GM18499 (cell line): Measurements from ENCODE around the gene WDR43.

ENCODE experiments used
- ATAC-seq: cut with Tn5 transposase; IDR thresholded peaks from one replicate; pipeline ENCODE4 v1.9.1; 2021; ENCODE audit warnings: moderate number of reproducible peaks; ENCODE audit not compliant: insufficient read depth, unreplicated experiment

The WDR43 gene

GRCh38 chr2:28894470-28895188, at the start of gene WDR43:
Gene WDR43 (plus strand): TSS chr2:28894667. CDS start chr2:28894699, 32 bp downstream.
- peak; percentile 73 for ATAC-seq

- ATAC-seq: no peak
Observed at GRCh38 chr2:28855193-28855592, 39.3 kb upstream of the WDR43 start.

- no peak for ATAC-seq
Observed at GRCh38 chr2:28855977-28856376, 38.5 kb upstream of the WDR43 start.

GRCh38 chr2:28868611-28869010, 25.9 kb upstream of the WDR43 start:
- ATAC-seq: no peak

GRCh38 chr2:28869494-28870145, 24.8 kb upstream of the WDR43 start:
- no peak for ATAC-seq

GRCh38 chr2:28870146-28870891, 24.1 kb upstream of the WDR43 start, which contains the start of gene TRMT61B:
Gene TRMT61B (minus strand): TSS chr2:28870309. CDS start chr2:28870277, 32 bp downstream.
- peak; percentile 60 for ATAC-seq

- ATAC-seq: no peak
Observed at GRCh38 chr2:28871620-28872019, 22.8 kb upstream of the WDR43 start.

GRCh38 chr2:28880193-28880592, 14.3 kb upstream of the WDR43 start:
- ATAC-seq: no peak

GRCh38 chr2:28893488-28893887, 979 bp upstream of the WDR43 start:
- no peak for ATAC-seq

GRCh38 chr2:28895189-28895893, 874 bp downstream of the WDR43 start:
- ATAC-seq: no peak

GRCh38 chr2:28896906-28897305, 2.4 kb downstream of the WDR43 start:
- ATAC-seq: no peak

GRCh38 chr2:28898048-28898447, 3.6 kb downstream of the WDR43 start:
- no peak for ATAC-seq

GRCh38 chr2:28901202-28901601, 6.7 kb downstream of the WDR43 start:
- no peak for ATAC-seq

- ATAC-seq: no peak
Observed at GRCh38 chr2:28901841-28902240, 7.4 kb downstream of the WDR43 start.

GRCh38 chr2:28902584-28902983, 8.1 kb downstream of the WDR43 start:
- no peak for ATAC-seq

- no peak for ATAC-seq
Observed at GRCh38 chr2:28904295-28904694, 9.8 kb downstream of the WDR43 start.

- ATAC-seq: no peak
Observed at GRCh38 chr2:28904802-28905457, 10.5 kb downstream of the WDR43 start.

GRCh38 chr2:28905533-28905932, 11.1 kb downstream of the WDR43 start:
- no peak for ATAC-seq

GRCh38 chr2:28906376-28906775, 11.9 kb downstream of the WDR43 start:
- no peak for ATAC-seq

GRCh38 chr2:28906821-28907220, 12.4 kb downstream of the WDR43 start:
- no peak for ATAC-seq
